IMR-90 (cell line): ENCODE results near the gene C17orf107. TPM values are rescaled to one million over a fixed set of nuclear protein-coding genes. Genes with fewer than 3 reads are reported as not detected.

Experiments
- ATAC-seq: fragments of 200-7000 bp; cut with Tn5 transposase; 2 replicates; pipeline ENCODE4 v1.9.1; 2020; ENCODE audit warnings: low read depth, mild to moderate bottlenecking, moderate library complexity
- BruUV-seq: library from RNA; stranded (reverse); fragments of 400-500 nt; replicated peaks from 2 replicates; lab custom pipeline; 2021; lab: Mats Ljungman, UMichigan
- CTCF ChIA-PET: fragments of 300-600 bp; formaldehyde crosslinking; extraction: SDS; loops from one replicate; lab custom pipeline; 2021; ENCODE audit warnings: antibody characterized with exemption; lab: Yijun Ruan, JAX
- POLR2A ChIA-PET: fragments of 300-600 bp; sonication (Branson Sonifier 250); formaldehyde crosslinking; loops from one replicate; lab custom pipeline; 2022; ENCODE audit warnings: antibody characterized with exemption; ENCODE audit not compliant: unreplicated experiment; lab: Charles Lee
- DNase-seq: peaks from one replicate; pipeline ENCODE4 v3.0.0; 2013
- H2AFZ ChIP-seq: replicated peaks from 2 replicates; pipeline ENCODE3; 2013; ENCODE audit warnings: low read length, mild to moderate bottlenecking; ENCODE audit not compliant: poor library complexity
- H2AK5ac ChIP-seq: 2 replicates; pipeline ENCODE4 v1.6.1; 2013; ENCODE audit warnings: low read depth, low read length, inconsistent platforms
- H2AK9ac ChIP-seq: replicated peaks from 2 replicates; pipeline ENCODE3; 2013; ENCODE audit warnings: mild to moderate bottlenecking, low read depth, low read length, moderate library complexity; ENCODE audit not compliant: poor library complexity
- H2BK120ac ChIP-seq: 2 replicates; pipeline ENCODE4 v1.6.1; 2013; ENCODE audit warnings: low read depth, low read length, inconsistent platforms
- H2BK15ac ChIP-seq: 3 replicates; pipeline ENCODE4 v1.6.1; 2013; ENCODE audit warnings: low read depth, low read length, inconsistent platforms
- H2BK20ac ChIP-seq: 2 replicates; pipeline ENCODE4 v1.6.1; 2013; ENCODE audit warnings: low read depth, mild to moderate bottlenecking, inconsistent platforms, low read length, moderate library complexity
- H2BK5ac ChIP-seq: 2 replicates; pipeline ENCODE4 v1.6.1; 2013; ENCODE audit warnings: mild to moderate bottlenecking, low read depth, low read length, inconsistent platforms; ENCODE audit not compliant: poor library complexity, severe bottlenecking
- H3K14ac ChIP-seq: replicated peaks from 2 replicates; pipeline ENCODE4 v1.6.1; 2013; ENCODE audit warnings: low read depth, low read length, inconsistent platforms
- H3K18ac ChIP-seq: 2 replicates; pipeline ENCODE4 v1.6.1; 2013; ENCODE audit warnings: low read depth, low read length, control low read depth
- H3K23ac ChIP-seq: 2 replicates; pipeline ENCODE4 v1.6.1; 2013; ENCODE audit warnings: low read depth, low read length, inconsistent platforms
- H3K27ac ChIP-seq: 2 replicates; pipeline ENCODE4 v1.5.1; 2013; ENCODE audit warnings: mild to moderate bottlenecking, control low read depth, low read length; ENCODE audit not compliant: insufficient read depth
- H3K27me3 ChIP-seq: 2 replicates; pipeline ENCODE4 v1.6.1; 2013; ENCODE audit warnings: low read length; ENCODE audit not compliant: control insufficient read depth, insufficient read depth
- H3K36me3 ChIP-seq: 2 replicates; pipeline ENCODE4 v1.6.1; 2013; ENCODE audit warnings: low read length, mixed read lengths; ENCODE audit not compliant: control insufficient read depth, insufficient read depth
- H3K4ac ChIP-seq: 2 replicates; pipeline ENCODE4 v1.6.1; 2013; ENCODE audit warnings: low read depth, low read length, inconsistent platforms
- H3K4me1 ChIP-seq: 2 replicates; pipeline ENCODE4 v1.6.1; 2013; ENCODE audit warnings: low read length, mixed read lengths; ENCODE audit not compliant: control insufficient read depth, insufficient read depth
- H3K4me2 ChIP-seq: 2 replicates; pipeline ENCODE4 v1.6.1; 2013; ENCODE audit warnings: low read depth, mild to moderate bottlenecking, control low read depth, low read length, moderate library complexity
- H3K4me3 ChIP-seq: 2 replicates; pipeline ENCODE4 v1.5.1; 2013; ENCODE audit warnings: low read depth, mild to moderate bottlenecking, control low read depth, low read length, moderate library complexity; ENCODE audit not compliant: insufficient read depth
- H3K56ac ChIP-seq: 2 replicates; pipeline ENCODE4 v1.6.1; 2013; ENCODE audit warnings: low read length, inconsistent platforms; ENCODE audit not compliant: insufficient read depth; ENCODE audit errors: extremely low read depth
- H3K79me1 ChIP-seq, 2 experiments: 2 replicates each; pipeline ENCODE4 v1.6.1; 2013; ENCODE audit warnings: low read length in 2 of 2, inconsistent platforms in 1 of 2, low read depth in 1 of 2
- H3K9ac ChIP-seq: 2 replicates; pipeline ENCODE4 v1.6.1; 2013; ENCODE audit warnings: low read depth, low read length, control low read depth
- H3K9me1 ChIP-seq: 2 replicates; pipeline ENCODE4 v1.6.1; 2013; ENCODE audit warnings: low read length, inconsistent platforms; ENCODE audit not compliant: insufficient read depth
- H3K9me3 ChIP-seq: 2 replicates; pipeline ENCODE4 v1.6.1; 2013; ENCODE audit warnings: low read length; ENCODE audit not compliant: control insufficient read depth, insufficient read depth
- H4K20me1 ChIP-seq: 2 replicates; pipeline ENCODE4 v1.6.1; 2013; ENCODE audit warnings: low read length, inconsistent platforms; ENCODE audit not compliant: insufficient read depth
- H4K5ac ChIP-seq: 2 replicates; pipeline ENCODE4 v1.6.1; 2013; ENCODE audit warnings: mild to moderate bottlenecking, low read depth, low read length, control low read depth
- H4K8ac ChIP-seq, 2 experiments: 2 replicates each; pipeline ENCODE4 v1.6.1; 2013; ENCODE audit warnings: low read depth in 2 of 2, low read length in 2 of 2, control low read depth in 1 of 2, inconsistent platforms in 1 of 2
- H4K91ac ChIP-seq: 2 replicates; pipeline ENCODE4 v1.6.1; 2013; ENCODE audit warnings: low read depth, low read length, inconsistent platforms; ENCODE audit not compliant: insufficient read depth
- MXI1 ChIP-seq: IDR thresholded peaks from 2 replicates; pipeline ENCODE4 v1.6.1; 2012; ENCODE audit warnings: low read depth, mild to moderate bottlenecking, low read length, moderate library complexity, borderline replicate concordance
- POLR2A ChIP-seq: IDR thresholded peaks from 2 replicates; pipeline ENCODE4 v1.6.1; 2012; ENCODE audit warnings: mild to moderate bottlenecking, low read depth, low read length
- RFX5 ChIP-seq: IDR thresholded peaks from 2 replicates; pipeline ENCODE4 v1.8.0; 2012; ENCODE audit warnings: low read depth, mild to moderate bottlenecking, low read length, moderate library complexity
- SMC3 ChIP-seq: fragments of 150-350 bp; IDR thresholded peaks from 2 replicates; pipeline ENCODE4 v1.6.1; 2016; ENCODE audit warnings: low read depth, mild to moderate bottlenecking, antibody characterized with exemption, low read length, moderate library complexity
- WGBS, 2 experiments: methylation state at CpG; one replicate each; pipeline versions ENCODE4 v1.1.5 to v1.1.7; 2013; ENCODE audit warnings: missing lambda C conversion rate in 2 of 2; ENCODE audit not compliant: insufficient read length in 1 of 2; ENCODE audit errors: extremely low coverage in 2 of 2; 5-methylcytosine and 5-hydroxymethylcytosine counted together
- dilution Hi-C: fragments of 300-500 bp; cut with HindIII; formaldehyde crosslinking; loops from one replicate; pipeline ENCODE4 v1.14.3; 2018; ENCODE audit warnings: low sequenced_read_pairs; ENCODE audit not compliant: unreplicated experiment
- in situ Hi-C: fragments of 300-500 bp; cut with MboI; formaldehyde crosslinking; loops from 3 replicates; pipeline ENCODE4 v1.14.3; 2019; ENCODE audit warnings: low sequenced_read_pairs, inconsistent platforms, mixed read lengths
- intact Hi-C: fragments of 100-400 bp; cut with micrococcal nuclease; formaldehyde crosslinking; loops from 2 replicates; pipeline ENCODE4 v1.10.0; 2022
- polyA plus RNA-seq, 3 experiments: library from polyadenylated mRNA; depleted of rRNA; stranded (reverse); fragments of >200 nt; gene quantifications; 2 replicates each; pipeline ENCODE4 v1.2.3, GENCODE V29; 2012; ENCODE audit warnings: low replicate concordance in 1 of 3
- total RNA-seq: library from RNA; depleted of rRNA; stranded (reverse); fragments of >200 nt; gene quantifications from 2 replicates; pipeline ENCODE4 v1.2.3, GENCODE V29; 2012

Gene C17orf107
- total and polyA plus RNA-seq, 2 of the 4 experiments (the other 2 are of a cell fraction) = 0.54 to 0.82 TPM

GRCh38 chr17:4858882-4859260, 40.5 kb upstream of the C17orf107 start:
- Histone ChIP-seq H3K4me3 (no peak overlapping the region), H3K27ac (no peak overlapping the region), H3K56ac (no peak overlapping the region), H2AK9ac (peak overlapping the region; percentile 8), H4K5ac (no peak overlapping the region), H2AK5ac (no peak overlapping the region), H2BK15ac (no peak overlapping the region), H3K4me2 (no peak overlapping the region), H3K27me3 (no peaks in the 10 kb centered on the region), H3K4ac (no peak overlapping the region), H4K20me1 (peaks cover 29% of the 10 kb centered on the region), H3K23ac (no peak overlapping the region; the same call in 1 of the 2 replicates), H3K14ac (no peak overlapping the region), H2BK5ac (no peak overlapping the region), H2AFZ (no peak overlapping the region), H3K4me1 (peaks cover 17% of the 10 kb centered on the region), H3K36me3 (peaks cover 3% of the 10 kb centered on the region; the same call in 1 of the 2 replicates), H3K9ac (no peak overlapping the region), H3K79me1 (peaks cover 15 to 68% of the 10 kb centered on the region in 2 experiments), H3K9me1 (peaks cover 23% of the 10 kb centered on the region; the same call in 1 of the 2 replicates), H4K8ac (no peak overlapping the region; a peak in 1 of 4 replicates), H2BK20ac (no peak overlapping the region), H3K18ac (no peak overlapping the region), H4K91ac (no peak overlapping the region), H3K9me3 (no peaks in the 10 kb centered on the region), H2BK120ac (no peak overlapping the region)
- BruUV-seq = no TSS peak
- TF ChIP-seq POLR2A (no peak), SMC3 (no peak), RFX5 (no peak), MXI1 (no peak)
- DNase-seq = peak; percentile 27
- ATAC-seq = peak; percentile 64
- ChIA-PET CTCF (no interaction called here), POLR2A (no interaction called here)
- intact Hi-C loops = no loop called here
- dilution Hi-C loops = no loop called here
- 73% methylated on average over 2 of the region's 5 CpGs; no CpG with 5 or more reads in 1 of the 2 experiments for WGBS, 2 experiments
- in situ Hi-C loops = no loop called here
